Measurements from ENCODE around the gene CCDC170.

DNA sequence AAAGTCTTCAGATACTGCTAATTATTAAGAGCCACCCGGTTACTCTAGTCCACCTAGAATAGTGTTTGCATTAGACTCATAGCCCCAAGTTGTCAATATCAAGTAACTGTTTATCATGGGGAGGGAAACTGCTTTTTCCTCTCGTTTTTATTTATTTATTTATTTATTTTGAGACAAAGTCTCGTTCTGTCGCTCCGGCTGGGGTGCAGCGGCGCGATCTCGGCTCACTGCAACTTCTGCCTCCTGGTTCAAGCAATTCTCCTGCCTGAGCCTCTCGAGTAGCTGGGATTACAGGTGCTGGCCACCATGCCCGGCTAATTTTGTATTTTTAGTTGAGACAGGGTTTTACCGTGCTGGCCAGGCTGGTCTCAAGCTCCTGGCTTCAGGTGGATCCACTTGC is 16.1 kb upstream of the CCDC170 start:
- no peak for TF ChIP-seq GABPA (IDR thresholded peaks at IDR 0.05; ENCODE audit: low read depth)
- TF ChIP-seq, protein P1, sequence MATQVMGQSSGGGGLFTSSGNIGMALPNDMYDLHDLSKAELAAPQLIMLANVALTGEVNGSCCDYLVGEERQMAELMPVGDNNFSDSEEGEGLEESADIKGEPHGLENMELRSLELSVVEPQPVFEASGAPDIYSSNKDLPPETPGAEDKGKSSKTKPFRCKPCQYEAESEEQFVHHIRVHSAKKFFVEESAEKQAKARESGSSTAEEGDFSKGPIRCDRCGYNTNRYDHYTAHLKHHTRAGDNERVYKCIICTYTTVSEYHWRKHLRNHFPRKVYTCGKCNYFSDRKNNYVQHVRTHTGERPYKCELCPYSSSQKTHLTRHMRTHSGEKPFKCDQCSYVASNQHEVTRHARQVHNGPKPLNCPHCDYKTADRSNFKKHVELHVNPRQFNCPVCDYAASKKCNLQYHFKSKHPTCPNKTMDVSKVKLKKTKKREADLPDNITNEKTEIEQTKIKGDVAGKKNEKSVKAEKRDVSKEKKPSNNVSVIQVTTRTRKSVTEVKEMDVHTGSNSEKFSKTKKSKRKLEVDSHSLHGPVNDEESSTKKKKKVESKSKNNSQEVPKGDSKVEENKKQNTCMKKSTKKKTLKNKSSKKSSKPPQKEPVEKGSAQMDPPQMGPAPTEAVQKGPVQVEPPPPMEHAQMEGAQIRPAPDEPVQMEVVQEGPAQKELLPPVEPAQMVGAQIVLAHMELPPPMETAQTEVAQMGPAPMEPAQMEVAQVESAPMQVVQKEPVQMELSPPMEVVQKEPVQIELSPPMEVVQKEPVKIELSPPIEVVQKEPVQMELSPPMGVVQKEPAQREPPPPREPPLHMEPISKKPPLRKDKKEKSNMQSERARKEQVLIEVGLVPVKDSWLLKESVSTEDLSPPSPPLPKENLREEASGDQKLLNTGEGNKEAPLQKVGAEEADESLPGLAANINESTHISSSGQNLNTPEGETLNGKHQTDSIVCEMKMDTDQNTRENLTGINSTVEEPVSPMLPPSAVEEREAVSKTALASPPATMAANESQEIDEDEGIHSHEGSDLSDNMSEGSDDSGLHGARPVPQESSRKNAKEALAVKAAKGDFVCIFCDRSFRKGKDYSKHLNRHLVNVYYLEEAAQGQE (IDR thresholded peaks at IDR 0.05; ENCODE audit: insufficient replicate concordance, low read depth): no peak

Measured in HL-60 (cell line).